Measurements from ENCODE around the gene COL4A6. TPM values are rescaled to one million over a fixed set of nuclear protein-coding genes. Genes with fewer than 3 reads are reported as not detected.

The COL4A6 gene
- polyA plus RNA-seq, 1 experiment = 20.2 TPM

DNA sequence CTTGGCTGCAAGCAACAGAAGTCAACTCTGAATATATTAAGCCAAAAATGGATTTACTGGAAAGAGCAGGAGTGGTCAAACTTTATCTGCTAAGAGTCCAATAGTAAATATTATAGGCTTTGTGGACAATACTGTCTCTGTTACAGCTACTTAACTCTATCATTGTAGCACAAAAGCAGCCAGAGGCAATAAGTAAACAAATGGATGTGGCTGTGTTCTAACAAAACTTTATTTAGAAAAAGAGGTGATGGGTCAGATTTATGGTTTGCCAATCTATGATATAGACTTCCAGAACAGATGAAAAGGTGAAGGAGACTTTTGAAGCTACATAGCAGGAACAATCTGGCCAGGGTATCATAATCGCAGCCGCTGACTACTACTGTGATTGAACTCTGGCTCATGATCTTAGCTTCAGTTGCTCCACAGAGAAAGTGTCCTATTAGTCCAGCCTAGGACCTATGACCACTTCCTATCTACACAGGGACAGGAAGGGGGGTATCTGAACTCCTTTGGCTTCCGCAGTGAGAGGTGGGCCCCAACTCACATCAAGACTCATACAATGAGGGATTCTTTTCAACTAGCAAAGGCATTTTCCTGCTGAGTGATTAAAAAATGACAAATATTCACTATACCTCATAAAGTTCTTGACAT, 191.8 kb downstream of the COL4A6 start:
- Histone ChIP-seq H3K27me3 (ENCODE audit: control insufficient read depth, insufficient read depth, low read length) (no peaks in the 10 kb centered on the region), H3K9me3 (ENCODE audit: control insufficient read depth, insufficient read depth, low read length) (no peaks in the 10 kb centered on the region), H3K27ac (ENCODE audit: low read depth, low read length) (no peak overlapping the region), H3K4me3 (ENCODE audit: low read depth, low read length) (no peak overlapping the region)
- DNase-seq (ENCODE audit: low read depth, low spot score) = no peak
- CTCF ChIA-PET = interaction anchor here (1.1 kb wide), 1 partner anchor 22 kb away, joined by 4 read pairs; no protein-coding TSS in a partner anchor
- TF ChIP-seq, protein P1, sequence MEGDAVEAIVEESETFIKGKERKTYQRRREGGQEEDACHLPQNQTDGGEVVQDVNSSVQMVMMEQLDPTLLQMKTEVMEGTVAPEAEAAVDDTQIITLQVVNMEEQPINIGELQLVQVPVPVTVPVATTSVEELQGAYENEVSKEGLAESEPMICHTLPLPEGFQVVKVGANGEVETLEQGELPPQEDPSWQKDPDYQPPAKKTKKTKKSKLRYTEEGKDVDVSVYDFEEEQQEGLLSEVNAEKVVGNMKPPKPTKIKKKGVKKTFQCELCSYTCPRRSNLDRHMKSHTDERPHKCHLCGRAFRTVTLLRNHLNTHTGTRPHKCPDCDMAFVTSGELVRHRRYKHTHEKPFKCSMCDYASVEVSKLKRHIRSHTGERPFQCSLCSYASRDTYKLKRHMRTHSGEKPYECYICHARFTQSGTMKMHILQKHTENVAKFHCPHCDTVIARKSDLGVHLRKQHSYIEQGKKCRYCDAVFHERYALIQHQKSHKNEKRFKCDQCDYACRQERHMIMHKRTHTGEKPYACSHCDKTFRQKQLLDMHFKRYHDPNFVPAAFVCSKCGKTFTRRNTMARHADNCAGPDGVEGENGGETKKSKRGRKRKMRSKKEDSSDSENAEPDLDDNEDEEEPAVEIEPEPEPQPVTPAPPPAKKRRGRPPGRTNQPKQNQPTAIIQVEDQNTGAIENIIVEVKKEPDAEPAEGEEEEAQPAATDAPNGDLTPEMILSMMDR (IDR thresholded peaks at IDR 0.05; ENCODE audit: low read depth, low read length) = no peak
- POLR2A ChIA-PET = no interaction called here

DNA sequence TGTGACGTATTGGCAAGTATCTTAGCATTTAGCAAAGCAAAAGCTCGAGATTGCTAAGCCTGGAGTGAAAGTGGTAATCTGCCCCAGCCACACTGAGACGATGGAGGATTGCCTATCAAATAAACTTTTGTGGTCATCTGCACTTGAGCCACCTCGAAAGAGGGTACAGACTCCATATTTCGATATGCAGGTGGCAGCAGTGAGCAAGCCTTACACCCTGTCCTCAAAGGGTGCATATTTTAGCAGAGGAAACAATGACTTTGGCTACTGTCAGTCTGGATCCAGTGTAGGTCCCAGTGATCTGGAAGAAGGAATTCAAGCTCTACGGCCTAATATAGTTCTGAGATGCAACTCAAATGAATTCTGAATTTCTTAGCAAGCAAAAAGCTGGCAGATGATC, 192.8 kb downstream of the COL4A6 start:
- no peak overlapping the region for H3K4me3 ChIP-seq (ENCODE audit: low read depth, low read length)
- TF ChIP-seq, protein P1 (IDR thresholded peaks at IDR 0.05; ENCODE audit: low read depth, low read length) = no peak
- no peak for DNase-seq (ENCODE audit: low read depth, low spot score)
- no peaks in the 10 kb centered on the region for H3K27me3 ChIP-seq (ENCODE audit: control insufficient read depth, insufficient read depth, low read length)
- ChIA-PET CTCF (interaction anchor here (1.1 kb wide), 1 partner anchor 21 kb away, joined by 4 read pairs; no protein-coding TSS in a partner anchor), POLR2A (no interaction called here)
- H3K27ac ChIP-seq (ENCODE audit: low read depth, low read length) = no peak overlapping the region
- no peaks in the 10 kb centered on the region for H3K9me3 ChIP-seq (ENCODE audit: control insufficient read depth, insufficient read depth, low read length)

DNA sequence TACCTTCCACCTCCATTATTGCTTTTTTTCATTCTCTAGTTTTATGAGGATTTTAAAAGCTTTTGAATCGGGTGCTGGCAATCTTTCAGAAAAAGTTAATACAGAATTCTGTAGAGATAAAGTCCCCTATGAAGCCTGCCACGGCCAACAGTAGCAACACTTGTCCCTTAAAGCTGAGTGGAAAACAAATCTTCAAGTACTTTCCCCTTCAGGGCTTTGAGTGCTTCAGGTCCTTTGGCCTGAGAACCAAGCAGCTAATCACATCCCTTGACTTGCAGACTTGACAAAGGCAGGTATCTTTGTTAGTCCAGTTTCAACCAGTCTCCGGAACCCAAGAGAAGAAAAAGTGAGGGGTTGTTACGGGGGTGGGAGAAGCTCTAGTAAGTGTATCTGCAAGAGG, 202.2 kb downstream of the COL4A6 start:
- DNase-seq (ENCODE audit: low read depth, low spot score) = no peak
- ChIA-PET CTCF (interaction anchor here (2.3 kb wide), 1 partner anchor 11 kb away, joined by 9 read pairs; no protein-coding TSS in a partner anchor), POLR2A (no interaction called here)
- Histone ChIP-seq H3K4me3 (ENCODE audit: low read depth, low read length) (no peak overlapping the region), H3K9me3 (ENCODE audit: control insufficient read depth, insufficient read depth, low read length) (no peaks in the 10 kb centered on the region), H3K27me3 (ENCODE audit: control insufficient read depth, insufficient read depth, low read length) (no peaks in the 10 kb centered on the region), H3K27ac (ENCODE audit: low read depth, low read length) (no peak overlapping the region)
- TF ChIP-seq, protein P1 (IDR thresholded peaks at IDR 0.05; ENCODE audit: low read depth, low read length) = no peak

DNA sequence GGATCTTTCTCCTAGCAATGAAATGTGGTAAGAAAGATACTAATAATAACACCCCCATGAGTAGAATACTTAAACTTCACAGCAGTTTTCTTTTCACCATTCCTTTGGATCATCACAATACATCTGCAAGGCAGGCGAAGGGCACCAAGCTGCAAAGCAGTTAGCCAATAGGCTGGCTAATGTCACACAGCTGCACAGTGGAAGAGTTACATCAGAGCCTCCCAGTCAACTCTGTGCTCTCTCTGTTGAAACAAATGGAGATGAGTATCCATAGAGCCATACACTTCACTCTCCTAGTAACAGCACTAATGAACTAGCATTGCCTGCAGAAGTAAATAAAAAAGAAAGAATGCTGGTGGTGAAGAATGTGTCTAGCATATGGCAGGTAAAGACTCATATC, 207.6 kb downstream of the COL4A6 start:
- DNase-seq (ENCODE audit: low read depth, low spot score) = no peak
- CTCF ChIA-PET = no interaction called here
- Histone ChIP-seq H3K27ac (ENCODE audit: low read depth, low read length) (no peak overlapping the region), H3K9me3 (ENCODE audit: control insufficient read depth, insufficient read depth, low read length) (no peaks in the 10 kb centered on the region), H3K4me3 (ENCODE audit: low read depth, low read length) (no peak overlapping the region), H3K27me3 (ENCODE audit: control insufficient read depth, insufficient read depth, low read length) (no peaks in the 10 kb centered on the region)
- TF ChIP-seq, protein P1 (IDR thresholded peaks at IDR 0.05; ENCODE audit: low read depth, low read length) = no peak
- POLR2A ChIA-PET = no interaction called here

DNA sequence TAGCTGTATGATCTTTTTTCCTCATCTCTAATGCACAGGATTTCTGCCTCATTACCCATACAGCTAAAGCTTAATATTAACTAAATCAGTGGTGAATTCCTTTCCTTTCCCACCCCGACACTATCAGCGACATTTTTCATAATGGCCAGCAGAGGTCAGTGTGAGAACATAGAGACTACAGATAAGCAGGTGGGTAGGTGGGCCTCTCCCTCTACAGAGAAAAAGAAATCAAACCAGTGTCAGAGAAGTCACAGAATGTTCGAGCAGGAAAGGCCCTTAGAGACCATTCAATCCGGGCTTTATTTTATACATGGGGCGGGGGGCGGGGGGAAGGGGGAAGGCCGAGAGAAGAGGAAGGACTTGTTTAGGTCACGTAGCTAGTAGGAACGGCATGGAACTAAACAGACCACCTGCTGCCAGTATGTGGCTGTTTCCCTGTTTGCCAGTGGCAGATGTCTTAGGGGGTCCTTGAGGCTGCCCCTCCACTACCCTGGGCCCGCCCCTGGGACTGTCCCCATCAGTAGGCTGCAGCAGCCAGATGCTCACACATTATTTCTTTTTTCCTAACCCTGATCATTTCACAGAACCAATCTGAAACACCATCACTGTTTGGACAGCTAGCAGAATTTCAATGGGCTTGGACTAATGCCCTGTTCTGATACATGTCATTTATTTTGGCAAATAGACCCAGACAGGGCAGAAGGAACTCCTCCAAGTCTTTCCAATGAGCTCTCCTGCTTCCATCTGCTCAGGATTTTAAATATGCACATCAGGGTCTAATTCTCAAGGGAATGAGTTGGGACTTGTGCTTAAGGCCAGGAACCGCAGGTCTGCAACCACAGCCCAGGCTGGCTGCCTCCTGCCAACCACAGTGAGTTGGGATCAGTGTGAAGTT, 213.2 kb downstream of the COL4A6 start:
- no peaks in the 10 kb centered on the region for H3K9me3 ChIP-seq (ENCODE audit: control insufficient read depth, insufficient read depth, low read length)
- no peak overlapping the region for H3K27ac ChIP-seq (ENCODE audit: low read depth, low read length)
- TF ChIP-seq, protein P1 (IDR thresholded peaks at IDR 0.05; ENCODE audit: low read depth, low read length) = peak; percentile 56
- no peak for DNase-seq (ENCODE audit: low read depth, low spot score)
- CTCF ChIA-PET = interaction anchor here (0.6 to 3.1 kb wide), 48 partner anchors 8 to 1415 kb away, joined by 3 to 38 read pairs (median 4); no protein-coding TSS in a partner anchor
- POLR2A ChIA-PET = interaction anchor here (1.4 kb wide), 1 partner anchor 36 kb away, joined by 4 read pairs; no protein-coding TSS in a partner anchor
- H3K4me3 ChIP-seq (ENCODE audit: low read depth, low read length) = no peak overlapping the region
- H3K27me3 ChIP-seq (ENCODE audit: control insufficient read depth, insufficient read depth, low read length) = no peaks in the 10 kb centered on the region
